ENCODE measurements around the gene JAZF1.

The JAZF1 gene

DNA sequence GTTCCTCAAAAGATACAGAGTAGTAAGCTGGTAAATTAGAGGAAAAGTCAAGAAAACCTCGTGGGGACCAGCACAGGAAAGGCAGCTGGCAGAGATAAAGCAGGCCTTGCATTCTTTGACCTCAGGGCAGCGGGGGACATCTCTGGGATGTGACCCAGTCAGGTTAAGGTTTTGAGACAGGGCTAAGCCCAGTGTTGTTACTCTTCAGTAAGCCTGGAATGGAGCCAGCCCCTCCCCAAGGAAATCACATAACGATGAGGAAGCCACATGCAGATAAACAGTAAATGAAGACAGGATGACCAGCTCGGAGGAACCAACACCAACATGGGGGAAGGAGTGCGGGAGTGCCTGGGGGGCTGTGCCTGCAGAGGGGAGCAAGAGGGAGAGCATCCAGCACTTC, 99.6 kb downstream of the JAZF1 start:
- no peak overlapping the region for H3K4me3 ChIP-seq (ENCODE audit: low read depth, low read length)
- no peak for DNase-seq (ENCODE audit: low read depth)
- TF ChIP-seq, protein P1, sequence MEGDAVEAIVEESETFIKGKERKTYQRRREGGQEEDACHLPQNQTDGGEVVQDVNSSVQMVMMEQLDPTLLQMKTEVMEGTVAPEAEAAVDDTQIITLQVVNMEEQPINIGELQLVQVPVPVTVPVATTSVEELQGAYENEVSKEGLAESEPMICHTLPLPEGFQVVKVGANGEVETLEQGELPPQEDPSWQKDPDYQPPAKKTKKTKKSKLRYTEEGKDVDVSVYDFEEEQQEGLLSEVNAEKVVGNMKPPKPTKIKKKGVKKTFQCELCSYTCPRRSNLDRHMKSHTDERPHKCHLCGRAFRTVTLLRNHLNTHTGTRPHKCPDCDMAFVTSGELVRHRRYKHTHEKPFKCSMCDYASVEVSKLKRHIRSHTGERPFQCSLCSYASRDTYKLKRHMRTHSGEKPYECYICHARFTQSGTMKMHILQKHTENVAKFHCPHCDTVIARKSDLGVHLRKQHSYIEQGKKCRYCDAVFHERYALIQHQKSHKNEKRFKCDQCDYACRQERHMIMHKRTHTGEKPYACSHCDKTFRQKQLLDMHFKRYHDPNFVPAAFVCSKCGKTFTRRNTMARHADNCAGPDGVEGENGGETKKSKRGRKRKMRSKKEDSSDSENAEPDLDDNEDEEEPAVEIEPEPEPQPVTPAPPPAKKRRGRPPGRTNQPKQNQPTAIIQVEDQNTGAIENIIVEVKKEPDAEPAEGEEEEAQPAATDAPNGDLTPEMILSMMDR (IDR thresholded peaks at IDR 0.05; ENCODE audit: low read depth, low read length, missing control alignments), result no peak

DNA sequence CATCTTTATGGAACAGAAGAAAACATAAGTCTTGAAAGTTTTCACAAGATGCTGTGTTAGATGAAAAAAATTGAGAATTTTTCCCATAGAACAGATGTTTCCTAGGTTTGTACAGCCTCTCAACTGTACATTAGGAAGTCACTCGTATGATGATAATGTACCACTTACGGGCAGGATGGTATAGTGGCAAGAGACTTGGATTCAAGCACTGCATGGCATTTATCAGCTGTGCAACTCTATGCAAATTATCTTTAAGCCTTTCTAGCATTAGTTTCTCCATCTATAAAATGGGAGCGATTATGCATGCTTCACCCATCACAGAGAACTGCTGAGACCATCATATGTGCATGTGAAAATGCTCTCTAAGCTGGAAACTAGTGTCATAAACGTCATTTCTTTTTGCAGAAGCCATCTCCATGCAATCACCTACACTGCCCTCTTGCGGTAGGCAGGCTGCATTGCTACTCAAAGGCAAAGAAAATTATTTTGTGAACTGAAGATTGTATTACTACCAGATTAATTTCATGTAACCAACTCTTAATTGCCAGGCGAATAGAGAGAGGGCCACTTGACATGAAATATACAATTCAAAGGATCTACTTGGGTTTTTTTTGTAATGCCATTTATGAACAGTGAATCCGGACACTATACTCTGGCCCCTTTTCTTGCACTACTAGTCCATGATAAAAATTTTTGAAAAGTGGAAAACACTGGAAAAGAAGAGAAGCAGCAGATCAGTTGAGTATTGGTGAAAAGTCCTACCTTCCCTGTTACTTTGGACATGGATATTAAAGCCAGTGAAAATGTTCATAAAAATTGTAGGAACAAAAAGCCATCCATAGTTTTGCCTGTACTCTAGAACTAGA, 102.3 kb downstream of the JAZF1 start:
- no peak overlapping the region for H3K4me3 ChIP-seq (ENCODE audit: low read depth, low read length)
- no peak for DNase-seq (ENCODE audit: low read depth)
- TF ChIP-seq, protein P1 (IDR thresholded peaks at IDR 0.05; ENCODE audit: low read depth, low read length, missing control alignments), result peak; percentile 96

DNA sequence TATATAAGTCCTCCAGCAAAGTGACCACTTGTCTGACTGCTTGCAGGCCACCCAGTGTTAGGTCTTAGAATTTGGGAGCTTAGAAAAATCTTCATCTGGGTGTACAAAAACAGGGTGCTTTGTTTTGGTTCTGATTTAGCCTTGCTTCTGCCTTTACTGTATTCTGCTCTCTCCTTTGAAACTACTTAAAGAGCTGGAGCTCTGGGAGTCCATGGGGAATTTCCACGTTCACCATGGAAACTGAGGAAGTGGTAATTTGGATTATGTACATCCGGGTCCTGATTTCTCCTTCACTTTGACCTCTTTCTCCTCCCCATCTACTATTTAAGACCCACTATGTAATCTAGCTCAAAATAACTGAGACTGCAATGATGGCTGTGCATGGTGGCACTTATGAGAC, 103.0 kb downstream of the JAZF1 start:
- DNase-seq (ENCODE audit: low read depth), result no peak
- TF ChIP-seq, protein P1 (IDR thresholded peaks at IDR 0.05; ENCODE audit: low read depth, low read length, missing control alignments), result no peak
- no peak overlapping the region for H3K4me3 ChIP-seq (ENCODE audit: low read depth, low read length)

DNA sequence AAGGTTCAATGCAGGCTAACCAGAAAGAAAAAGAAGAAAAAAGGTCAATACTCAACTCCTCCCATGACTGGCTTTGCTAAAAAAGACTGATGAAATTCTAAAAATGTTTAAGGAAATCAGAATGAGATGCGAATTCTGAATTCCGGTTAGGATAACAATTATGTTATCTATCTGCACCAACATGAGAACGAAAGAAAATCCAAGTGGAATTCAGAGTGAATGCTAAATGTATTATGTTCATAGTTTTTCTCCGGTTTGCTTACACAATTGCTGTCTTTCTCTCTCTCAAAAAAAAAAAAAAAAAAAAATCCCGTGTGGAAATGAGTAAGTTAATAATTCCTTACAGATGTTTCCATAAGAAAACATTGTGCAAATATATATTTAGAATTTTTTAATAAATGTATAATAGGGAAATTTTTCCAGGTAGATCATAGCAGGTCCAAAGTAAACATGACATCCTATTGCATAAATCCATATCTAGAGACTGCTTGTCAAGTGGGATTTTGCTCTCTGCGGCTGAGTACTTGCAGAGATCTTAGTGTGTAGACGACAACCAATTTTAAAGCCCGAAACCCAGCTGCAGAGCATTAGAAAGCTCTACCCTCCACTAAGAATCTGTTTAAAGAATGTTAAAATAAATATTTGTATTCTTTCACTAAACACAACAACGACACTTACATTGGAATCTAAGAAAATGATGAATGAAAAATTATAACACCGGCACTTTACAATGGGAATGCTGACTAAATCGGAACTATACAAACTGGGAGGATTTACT, 104.0 kb downstream of the JAZF1 start:
- no peak for DNase-seq (ENCODE audit: low read depth)
- TF ChIP-seq, protein P1 (IDR thresholded peaks at IDR 0.05; ENCODE audit: low read depth, low read length, missing control alignments), result no peak
- no peak overlapping the region for H3K4me3 ChIP-seq (ENCODE audit: low read depth, low read length)

DNA sequence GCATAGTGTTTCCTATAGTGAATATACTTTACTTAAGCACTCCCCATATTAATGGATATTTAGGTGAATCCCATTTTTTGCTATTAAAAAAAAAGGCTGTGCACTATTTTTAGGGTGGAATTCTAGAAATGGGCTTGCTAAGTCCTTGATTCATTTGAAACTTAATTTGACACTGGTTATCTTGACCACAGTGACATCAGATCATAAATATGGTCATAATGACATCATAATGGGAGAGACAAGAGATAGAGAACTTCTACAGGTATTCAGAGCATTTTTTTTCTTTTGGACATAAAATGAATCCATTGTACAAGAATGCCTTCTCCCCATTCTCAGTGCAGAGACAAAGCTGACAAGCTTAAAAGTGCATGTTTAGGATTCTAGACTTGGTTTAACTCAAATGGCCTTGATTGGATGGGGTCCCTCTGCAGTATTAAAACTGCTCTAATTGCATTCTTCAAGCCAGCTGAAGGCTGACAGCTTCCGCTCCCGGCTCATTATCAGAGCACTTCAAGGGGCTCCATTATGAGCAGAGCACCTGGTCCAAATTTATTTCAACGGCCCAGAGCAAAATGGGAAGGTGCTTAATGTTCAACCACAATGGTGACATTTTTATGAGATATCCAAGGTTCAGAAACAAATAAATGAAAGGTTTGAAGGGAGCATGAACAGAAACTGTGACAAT, 104.8 kb downstream of the JAZF1 start:
- no peak overlapping the region for H3K4me3 ChIP-seq (ENCODE audit: low read depth, low read length)
- DNase-seq (ENCODE audit: low read depth), result no peak
- TF ChIP-seq, protein P1 (IDR thresholded peaks at IDR 0.05; ENCODE audit: low read depth, low read length, missing control alignments), result no peak

DNA sequence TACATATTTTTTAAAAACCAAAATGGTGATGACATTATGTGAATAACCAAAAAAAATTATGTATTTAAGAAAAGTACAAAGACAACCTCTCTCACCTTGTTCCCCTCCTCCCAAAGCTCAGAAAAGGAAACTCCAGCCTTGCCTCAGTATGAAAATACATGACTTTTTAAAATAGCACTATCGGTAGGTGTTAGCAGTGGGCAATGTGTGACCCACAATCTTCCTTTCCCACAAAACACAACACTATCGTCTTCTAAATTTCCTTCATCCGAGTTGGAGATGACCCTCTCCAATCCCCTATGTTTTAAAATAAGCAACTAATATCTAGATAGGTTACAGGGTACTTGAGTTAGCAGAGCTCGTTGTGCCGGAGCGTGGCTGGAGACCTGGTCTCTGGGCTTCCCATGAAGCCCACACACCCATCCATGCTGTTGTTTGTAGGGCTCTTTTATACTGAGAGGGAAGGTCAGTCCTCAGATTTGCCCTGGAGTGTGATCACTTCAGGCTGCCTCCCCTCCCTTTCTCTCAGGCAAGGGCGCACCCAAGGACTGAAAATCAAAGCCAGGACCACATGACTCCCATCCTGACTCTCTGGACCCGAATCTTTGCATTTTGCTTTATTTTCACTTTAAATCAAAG, 107.6 kb downstream of the JAZF1 start:
- no peak for DNase-seq (ENCODE audit: low read depth)
- TF ChIP-seq, protein P1 (IDR thresholded peaks at IDR 0.05; ENCODE audit: low read depth, low read length, missing control alignments), result no peak
- no peak overlapping the region for H3K4me3 ChIP-seq (ENCODE audit: low read depth, low read length)
